A673 (cell line): ENCODE results near the gene PLCB4. TPM values are rescaled to one million over a fixed set of nuclear protein-coding genes. Genes with fewer than 3 reads are reported as not detected.

Source experiments
- BruUV-seq: library from RNA; stranded (reverse); fragments of 400-500 nt; replicated peaks from 2 replicates; lab custom pipeline; 2021; lab: Mats Ljungman, UMichigan
- CTCF ChIA-PET: fragments of 300-600 bp; sonication (Branson Sonifier 250); formaldehyde crosslinking; loops from one replicate; lab custom pipeline; 2022; ENCODE audit warnings: antibody characterized with exemption; lab: Charles Lee
- POLR2A ChIA-PET: fragments of 300-600 bp; sonication (Branson Sonifier 250); formaldehyde crosslinking; loops from one replicate; lab custom pipeline; 2022; ENCODE audit warnings: antibody characterized with exemption; ENCODE audit not compliant: low non-redundant PET; lab: Charles Lee
- DNase-seq: peaks from one replicate; pipeline ENCODE4 v3.0.0-alpha.2; 2015; ENCODE audit warnings: low spot score
- H3K27ac ChIP-seq: fragments of 200-600 bp; sonication (generic); 2 replicates; pipeline ENCODE4 v1.5.1; 2016; ENCODE audit warnings: mixed run types, low read depth, mild to moderate bottlenecking, mixed read lengths, antibody characterized with exemption, low read length; ENCODE audit not compliant: poor library complexity, severe bottlenecking
- H3K27me3 ChIP-seq: fragments of 200-600 bp; sonication (generic); replicated peaks from 2 replicates; pipeline ENCODE4 v1.6.1; 2017; ENCODE audit warnings: mixed run types, low read depth, mild to moderate bottlenecking, mixed read lengths, antibody characterized with exemption, low read length; ENCODE audit not compliant: insufficient read depth, poor library complexity
- H3K36me3 ChIP-seq: fragments of 200-600 bp; sonication (generic); 2 replicates; pipeline ENCODE4 v1.6.1; 2016; ENCODE audit warnings: mixed run types, mild to moderate bottlenecking, mixed read lengths, antibody characterized with exemption, low read length; ENCODE audit not compliant: insufficient read depth, poor library complexity, severe bottlenecking
- H3K4me1 ChIP-seq: fragments of 200-600 bp; sonication (generic); 2 replicates; pipeline ENCODE4 v1.6.1; 2017; ENCODE audit warnings: mixed run types, mild to moderate bottlenecking, mixed read lengths, antibody characterized with exemption, low read length; ENCODE audit not compliant: insufficient read depth, poor library complexity, severe bottlenecking
- H3K4me3 ChIP-seq: fragments of 200-600 bp; sonication (generic); 2 replicates; pipeline ENCODE4 v1.5.1; 2016; ENCODE audit warnings: low read depth, mixed run types, mild to moderate bottlenecking, mixed read lengths, low read length; ENCODE audit not compliant: poor library complexity, severe bottlenecking
- H3K9me3 ChIP-seq: fragments of 200-600 bp; sonication (generic); 2 replicates; pipeline ENCODE4 v1.6.1; 2016; ENCODE audit warnings: mixed run types, low read depth, mild to moderate bottlenecking, mixed read lengths, antibody characterized with exemption, low read length; ENCODE audit not compliant: poor library complexity, severe bottlenecking
- EZH2 ChIP-seq: fragments of 200-600 bp; sonication (generic); IDR thresholded peaks from 2 replicates; pipeline ENCODE4 v1.6.1; 2017; ENCODE audit warnings: borderline replicate concordance, low read depth, mild to moderate bottlenecking, mixed read lengths, antibody characterized with exemption, low read length; ENCODE audit not compliant: poor library complexity, severe bottlenecking
- intact Hi-C: fragments of 100-400 bp; cut with micrococcal nuclease; formaldehyde crosslinking; loops from one replicate; pipeline ENCODE4 v1.10.0; 2022; ENCODE audit not compliant: unreplicated experiment
- total RNA-seq: library from RNA; stranded (reverse); gene quantifications from 2 replicates; pipeline ENCODE4 v1.2.3, GENCODE V29; 2021
- TF ChIP-seq, protein P1 (sequence below): fragments of 300-800, 200-600 bp; sonication (generic); conservative IDR thresholded peaks from 2 replicates; pipeline ENCODE4 v1.5.1; 2017; ENCODE audit warnings: low read depth, mild to moderate bottlenecking, antibody characterized with exemption, low read length, moderate library complexity, mixed read lengths

PLCB4 gene
- total RNA-seq, 1 experiment from 2014 or later, result 6.2 TPM

DNA sequence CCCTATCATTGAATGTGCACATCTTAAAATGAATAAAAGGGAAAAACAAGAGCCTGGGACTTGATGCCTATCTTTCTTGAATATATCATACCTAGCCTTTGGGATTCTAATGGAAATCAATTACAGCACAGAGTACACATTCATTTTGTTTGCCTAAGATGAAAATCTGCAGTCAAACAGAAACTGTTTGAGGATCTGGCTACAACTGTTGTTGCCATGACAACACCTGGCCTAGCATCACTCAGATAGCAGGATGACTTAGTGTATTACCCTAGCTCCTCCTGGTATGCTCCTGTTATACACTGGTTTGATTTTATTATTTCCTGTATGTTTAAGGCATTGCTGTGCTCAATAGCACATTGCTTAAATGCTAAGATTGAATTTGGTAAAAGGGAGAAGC lies 374.0 kb downstream of the PLCB4 start:
- TF ChIP-seq, protein P1, sequence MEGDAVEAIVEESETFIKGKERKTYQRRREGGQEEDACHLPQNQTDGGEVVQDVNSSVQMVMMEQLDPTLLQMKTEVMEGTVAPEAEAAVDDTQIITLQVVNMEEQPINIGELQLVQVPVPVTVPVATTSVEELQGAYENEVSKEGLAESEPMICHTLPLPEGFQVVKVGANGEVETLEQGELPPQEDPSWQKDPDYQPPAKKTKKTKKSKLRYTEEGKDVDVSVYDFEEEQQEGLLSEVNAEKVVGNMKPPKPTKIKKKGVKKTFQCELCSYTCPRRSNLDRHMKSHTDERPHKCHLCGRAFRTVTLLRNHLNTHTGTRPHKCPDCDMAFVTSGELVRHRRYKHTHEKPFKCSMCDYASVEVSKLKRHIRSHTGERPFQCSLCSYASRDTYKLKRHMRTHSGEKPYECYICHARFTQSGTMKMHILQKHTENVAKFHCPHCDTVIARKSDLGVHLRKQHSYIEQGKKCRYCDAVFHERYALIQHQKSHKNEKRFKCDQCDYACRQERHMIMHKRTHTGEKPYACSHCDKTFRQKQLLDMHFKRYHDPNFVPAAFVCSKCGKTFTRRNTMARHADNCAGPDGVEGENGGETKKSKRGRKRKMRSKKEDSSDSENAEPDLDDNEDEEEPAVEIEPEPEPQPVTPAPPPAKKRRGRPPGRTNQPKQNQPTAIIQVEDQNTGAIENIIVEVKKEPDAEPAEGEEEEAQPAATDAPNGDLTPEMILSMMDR, result no peak
- TF ChIP-seq EZH2, result no peak
- no peak for DNase-seq
- Histone ChIP-seq H3K9me3 (no peaks in the 10 kb centered on the region), H3K36me3 (no peaks in the 10 kb centered on the region), H3K27ac (no peak overlapping the region), H3K4me1 (no peaks in the 10 kb centered on the region), H3K27me3 (no peaks in the 10 kb centered on the region), H3K4me3 (no peak overlapping the region)
- intact Hi-C loops, result no loop called here
- BruUV-seq, result no TSS peak
- ChIA-PET CTCF (no interaction called here), POLR2A (no interaction called here)

DNA sequence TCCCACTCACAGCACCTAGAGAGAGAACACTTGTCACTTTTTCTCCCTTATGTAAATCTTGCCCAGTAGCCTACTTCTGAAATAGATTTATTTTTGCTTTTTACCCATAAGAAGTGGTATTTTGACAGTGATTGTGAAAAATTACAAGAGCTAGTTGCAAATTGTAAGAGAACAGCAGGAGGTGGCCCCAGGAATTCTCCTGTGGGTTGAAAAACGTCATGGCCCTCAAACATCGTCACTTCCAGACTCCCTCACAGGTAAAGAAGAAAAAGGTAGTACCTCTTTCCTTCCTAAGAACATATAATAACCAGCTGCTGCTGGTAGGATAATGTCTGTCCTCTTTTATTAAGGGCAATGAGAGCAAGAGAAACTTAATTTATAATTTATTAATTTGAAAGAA lies 376.0 kb downstream of the PLCB4 start:
- no TSS peak for BruUV-seq
- Histone ChIP-seq H3K27me3 (no peaks in the 10 kb centered on the region), H3K9me3 (no peaks in the 10 kb centered on the region), H3K27ac (no peak overlapping the region), H3K36me3 (no peaks in the 10 kb centered on the region), H3K4me1 (no peaks in the 10 kb centered on the region), H3K4me3 (no peak overlapping the region)
- ChIA-PET CTCF (no interaction called here), POLR2A (no interaction called here)
- no peak for DNase-seq
- intact Hi-C loops, result no loop called here
- TF ChIP-seq EZH2, result no peak
- TF ChIP-seq, protein P1, result no peak

DNA sequence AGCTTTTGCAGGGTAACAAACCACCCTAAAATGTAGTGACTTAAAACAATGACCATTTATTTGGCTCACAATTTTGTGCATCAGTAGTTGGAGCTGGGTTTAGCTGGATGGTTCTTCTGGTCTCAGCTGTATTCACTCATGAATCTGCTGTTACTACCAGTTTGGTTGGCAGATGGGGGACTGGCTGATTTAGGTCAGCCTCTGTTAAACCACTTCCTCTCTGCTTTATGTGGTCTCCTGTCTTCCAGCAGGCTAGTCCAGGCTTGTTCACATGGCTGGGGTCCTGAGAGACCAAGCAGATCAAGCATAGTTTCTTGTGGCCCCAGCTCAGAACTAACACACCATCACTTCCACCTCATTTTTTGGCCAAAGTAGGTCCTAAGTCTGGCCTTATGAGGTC lies 378.3 kb downstream of the PLCB4 start:
- ChIA-PET POLR2A (no interaction called here), CTCF (no interaction called here)
- Histone ChIP-seq H3K4me3 (no peak overlapping the region), H3K4me1 (no peaks in the 10 kb centered on the region), H3K27me3 (no peaks in the 10 kb centered on the region), H3K9me3 (no peaks in the 10 kb centered on the region), H3K27ac (no peak overlapping the region), H3K36me3 (no peaks in the 10 kb centered on the region)
- DNase-seq, result no peak
- no peak for TF ChIP-seq EZH2
- TF ChIP-seq, protein P1, result no peak
- intact Hi-C loops, result no loop called here
- no TSS peak for BruUV-seq
